ENCODE results near the gene CCKAR. TPM values are rescaled to one million over a fixed set of nuclear protein-coding genes. Genes with fewer than 3 reads are reported as not detected.

The CCKAR gene
- total and polyA plus RNA-seq, 2 experiments from 2014 or later = not detected

DNA sequence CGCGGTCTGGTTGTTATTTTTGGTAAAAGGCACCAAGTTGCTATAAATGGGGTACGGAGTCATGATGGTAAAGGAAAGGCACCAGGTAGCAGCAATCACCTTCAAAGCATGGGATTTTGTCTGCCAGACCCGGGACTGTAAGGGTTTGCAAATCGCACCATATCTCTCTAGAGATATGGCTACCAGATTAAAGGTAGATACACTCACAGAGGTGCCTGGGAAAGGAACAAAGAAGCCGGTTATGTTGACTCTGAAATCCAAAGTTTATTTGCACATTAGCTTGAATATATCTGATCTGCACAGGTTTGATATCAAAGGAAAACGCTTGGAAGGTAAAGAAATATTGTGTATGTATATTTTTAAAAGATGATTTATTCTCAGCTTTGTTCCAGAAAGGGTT, 4.6 kb downstream of the CCKAR start:
- no peaks in the 10 kb centered on the region for H4K20me1 ChIP-seq (replicated peaks; ENCODE audit: insufficient read depth)
- DNase-seq (ENCODE audit: low spot score) = no peak
- no peak overlapping the region for H3K4me3 Mint-ChIP-seq
- no peak for ATAC-seq
- H3K27me3 ChIP-seq (ENCODE audit: insufficient read depth) = no peaks in the 10 kb centered on the region
- no peak overlapping the region for H3K4me3 ChIP-seq
- no peaks in the 10 kb centered on the region for H3K36me3 Mint-ChIP-seq (ENCODE audit: low read depth)
- TF ChIP-seq, protein P1, sequence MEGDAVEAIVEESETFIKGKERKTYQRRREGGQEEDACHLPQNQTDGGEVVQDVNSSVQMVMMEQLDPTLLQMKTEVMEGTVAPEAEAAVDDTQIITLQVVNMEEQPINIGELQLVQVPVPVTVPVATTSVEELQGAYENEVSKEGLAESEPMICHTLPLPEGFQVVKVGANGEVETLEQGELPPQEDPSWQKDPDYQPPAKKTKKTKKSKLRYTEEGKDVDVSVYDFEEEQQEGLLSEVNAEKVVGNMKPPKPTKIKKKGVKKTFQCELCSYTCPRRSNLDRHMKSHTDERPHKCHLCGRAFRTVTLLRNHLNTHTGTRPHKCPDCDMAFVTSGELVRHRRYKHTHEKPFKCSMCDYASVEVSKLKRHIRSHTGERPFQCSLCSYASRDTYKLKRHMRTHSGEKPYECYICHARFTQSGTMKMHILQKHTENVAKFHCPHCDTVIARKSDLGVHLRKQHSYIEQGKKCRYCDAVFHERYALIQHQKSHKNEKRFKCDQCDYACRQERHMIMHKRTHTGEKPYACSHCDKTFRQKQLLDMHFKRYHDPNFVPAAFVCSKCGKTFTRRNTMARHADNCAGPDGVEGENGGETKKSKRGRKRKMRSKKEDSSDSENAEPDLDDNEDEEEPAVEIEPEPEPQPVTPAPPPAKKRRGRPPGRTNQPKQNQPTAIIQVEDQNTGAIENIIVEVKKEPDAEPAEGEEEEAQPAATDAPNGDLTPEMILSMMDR (conservative IDR thresholded peaks at IDR 0.05; ENCODE audit: low read depth in 2 of 2) = no peak
- TF ChIP-seq CREB1 (CRISPR knock-in tag; IDR thresholded peaks at IDR 0.05; ENCODE audit: low read depth) = no peak
- peak overlapping the region; percentile 8; the same call in 1 of the 2 replicates for H2AFZ ChIP-seq
- no peaks in the 10 kb centered on the region for H3K9me2 ChIP-seq (ENCODE audit: insufficient read depth)
- H3K4me1 Mint-ChIP-seq = peaks cover 12% of the 10 kb centered on the region
- no peak overlapping the region for H3K27ac ChIP-seq (ENCODE audit: low read depth)
- H3K27me3 Mint-ChIP-seq (ENCODE audit: insufficient read depth, low read depth, poor library complexity) = peaks cover 5% of the 10 kb centered on the region
- H3K9me3 Mint-ChIP-seq = no peaks in the 10 kb centered on the region; the same call in 2 of the 3 replicates
- H3F3A ChIP-seq (replicated peaks; ENCODE audit: low read depth) = no peaks in the 10 kb centered on the region
- H3K4me1 ChIP-seq (ENCODE audit: insufficient read depth) = no peaks in the 10 kb centered on the region
- H3K79me2 ChIP-seq (replicated peaks; ENCODE audit: insufficient read depth) = no peaks in the 10 kb centered on the region
- no peaks in the 10 kb centered on the region for H3K36me3 ChIP-seq (ENCODE audit: insufficient read depth)
- H3K4me2 ChIP-seq = no peak overlapping the region
- H3K27ac Mint-ChIP-seq = no peak overlapping the region

- H3K4me3 Mint-ChIP-seq = no peak overlapping the region
- Histone ChIP-seq H3K27me3 (ENCODE audit: insufficient read depth) (no peaks in the 10 kb centered on the region), H3K27ac (ENCODE audit: low read depth) (no peak overlapping the region), H3K4me2 (no peak overlapping the region), H3K9me2 (ENCODE audit: insufficient read depth) (no peaks in the 10 kb centered on the region), H3K4me1 (ENCODE audit: insufficient read depth) (peaks cover 4% of the 10 kb centered on the region; the same call in 1 of the 2 replicates), H3K36me3 (ENCODE audit: insufficient read depth) (no peaks in the 10 kb centered on the region), H4K20me1 (replicated peaks; ENCODE audit: insufficient read depth) (no peaks in the 10 kb centered on the region), H3K79me2 (replicated peaks; ENCODE audit: insufficient read depth) (no peaks in the 10 kb centered on the region), H2AFZ (no peak overlapping the region), H3K4me3 (no peak overlapping the region), H3F3A (replicated peaks; ENCODE audit: low read depth) (no peaks in the 10 kb centered on the region)
- no peaks in the 10 kb centered on the region for H3K36me3 Mint-ChIP-seq (ENCODE audit: low read depth)
- H3K27ac Mint-ChIP-seq = no peak overlapping the region
- no peaks in the 10 kb centered on the region; the same call in 2 of the 3 replicates for H3K9me3 Mint-ChIP-seq
- DNase-seq (ENCODE audit: low spot score) (no peak), ATAC-seq (no peak)
- H3K4me1 Mint-ChIP-seq = peaks cover 8% of the 10 kb centered on the region; the same call in 2 of the 3 replicates
- peaks cover 5% of the 10 kb centered on the region for H3K27me3 Mint-ChIP-seq (ENCODE audit: insufficient read depth, low read depth, poor library complexity)
- TF ChIP-seq STAT1 (IDR thresholded peaks at IDR 0.05; ENCODE audit: unreplicated experiment) = no peak
- TF ChIP-seq NANOG (IDR thresholded peaks at IDR 0.05; ENCODE audit: borderline replicate concordance) = no peak
- TF ChIP-seq, protein P1 (conservative IDR thresholded peaks at IDR 0.05; ENCODE audit: low read depth in 2 of 2) = no peak
- TF ChIP-seq JUNB (IDR thresholded peaks at IDR 0.05; ENCODE audit: unreplicated experiment) = no peak
- TF ChIP-seq EZH2 (IDR thresholded peaks at IDR 0.05; ENCODE audit: low read depth, unreplicated experiment) = no peak
- TF ChIP-seq, protein P2, sequence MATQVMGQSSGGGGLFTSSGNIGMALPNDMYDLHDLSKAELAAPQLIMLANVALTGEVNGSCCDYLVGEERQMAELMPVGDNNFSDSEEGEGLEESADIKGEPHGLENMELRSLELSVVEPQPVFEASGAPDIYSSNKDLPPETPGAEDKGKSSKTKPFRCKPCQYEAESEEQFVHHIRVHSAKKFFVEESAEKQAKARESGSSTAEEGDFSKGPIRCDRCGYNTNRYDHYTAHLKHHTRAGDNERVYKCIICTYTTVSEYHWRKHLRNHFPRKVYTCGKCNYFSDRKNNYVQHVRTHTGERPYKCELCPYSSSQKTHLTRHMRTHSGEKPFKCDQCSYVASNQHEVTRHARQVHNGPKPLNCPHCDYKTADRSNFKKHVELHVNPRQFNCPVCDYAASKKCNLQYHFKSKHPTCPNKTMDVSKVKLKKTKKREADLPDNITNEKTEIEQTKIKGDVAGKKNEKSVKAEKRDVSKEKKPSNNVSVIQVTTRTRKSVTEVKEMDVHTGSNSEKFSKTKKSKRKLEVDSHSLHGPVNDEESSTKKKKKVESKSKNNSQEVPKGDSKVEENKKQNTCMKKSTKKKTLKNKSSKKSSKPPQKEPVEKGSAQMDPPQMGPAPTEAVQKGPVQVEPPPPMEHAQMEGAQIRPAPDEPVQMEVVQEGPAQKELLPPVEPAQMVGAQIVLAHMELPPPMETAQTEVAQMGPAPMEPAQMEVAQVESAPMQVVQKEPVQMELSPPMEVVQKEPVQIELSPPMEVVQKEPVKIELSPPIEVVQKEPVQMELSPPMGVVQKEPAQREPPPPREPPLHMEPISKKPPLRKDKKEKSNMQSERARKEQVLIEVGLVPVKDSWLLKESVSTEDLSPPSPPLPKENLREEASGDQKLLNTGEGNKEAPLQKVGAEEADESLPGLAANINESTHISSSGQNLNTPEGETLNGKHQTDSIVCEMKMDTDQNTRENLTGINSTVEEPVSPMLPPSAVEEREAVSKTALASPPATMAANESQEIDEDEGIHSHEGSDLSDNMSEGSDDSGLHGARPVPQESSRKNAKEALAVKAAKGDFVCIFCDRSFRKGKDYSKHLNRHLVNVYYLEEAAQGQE (IDR thresholded peaks at IDR 0.05; ENCODE audit: unreplicated experiment) = no peak
- no peak for TF ChIP-seq POLR2AphosphoS5 (IDR thresholded peaks at IDR 0.05; ENCODE audit: low read depth)
Observed at GRCh38 chr4:26484516-26484915, 5.8 kb downstream of the CCKAR start.
